LNCaP clone FGC (cell line): ENCODE results near the gene ROR1.
"Not testable (repeated sequence)": the region's sequence is repeated elsewhere in the genome, so short reads cannot be mapped to it uniquely, and the experiment has no call there.

Experiments
- DNase-seq: peaks from one replicate; pipeline ENCODE4 v3.0.0-alpha.2; 2011; ENCODE audit warnings: low read depth
- H3K4me3 ChIP-seq: 2 replicates; pipeline ENCODE4 v1.5.1; 2011; ENCODE audit warnings: mild to moderate bottlenecking, low read depth, low read length, control low read depth
- CTCF ChIP-seq: IDR thresholded peaks from 2 replicates; pipeline ENCODE4 v1.5.1; 2012; ENCODE audit warnings: mild to moderate bottlenecking; ENCODE audit not compliant: control insufficient read depth, insufficient read depth; ENCODE audit errors: extremely low read depth

Gene ROR1

GRCh38 chr1:63782982-63783381, 9.2 kb downstream of the ROR1 start:
- no peak overlapping the region for H3K4me3 ChIP-seq
- no peak for TF ChIP-seq CTCF
- DNase-seq: no peak

GRCh38 chr1:63784083-63784482, 10.3 kb downstream of the ROR1 start:
- no peak overlapping the region for H3K4me3 ChIP-seq
- no peak for TF ChIP-seq CTCF
- no peak for DNase-seq

- DNase-seq: no peak
- TF ChIP-seq CTCF: no peak
- H3K4me3 ChIP-seq: no peak overlapping the region
Observed at GRCh38 chr1:63784489-63785390, 10.9 kb downstream of the ROR1 start.

- DNase-seq, H3K4me3 ChIP-seq: not testable (repeated sequence)
Observed at GRCh38 chr1:63787270-63787669, 13.5 kb downstream of the ROR1 start.

- no peak overlapping the region for H3K4me3 ChIP-seq
- TF ChIP-seq CTCF: no peak
- DNase-seq: peak; percentile 84
Observed at GRCh38 chr1:63787875-63788274, 14.1 kb downstream of the ROR1 start.

GRCh38 chr1:63789856-63790605, 16.2 kb downstream of the ROR1 start:
- H3K4me3 ChIP-seq: no peak overlapping the region
- no peak for TF ChIP-seq CTCF
- DNase-seq: no peak

GRCh38 chr1:63790989-63791388, 17.2 kb downstream of the ROR1 start:
- no peak for DNase-seq
- TF ChIP-seq CTCF: no peak

More at GRCh38 chr1:63790989-63791388, 17.2 kb downstream of the ROR1 start:
- no peak overlapping the region for H3K4me3 ChIP-seq
